HG02623 (cell line): ENCODE data around the gene FBXO41.

Experiments used
- ATAC-seq: cut with Tn5 transposase; IDR thresholded peaks from one replicate; pipeline ENCODE4 v1.9.1; 2021; ENCODE audit warnings: moderate library complexity; ENCODE audit not compliant: unreplicated experiment

Gene FBXO41, protein sequence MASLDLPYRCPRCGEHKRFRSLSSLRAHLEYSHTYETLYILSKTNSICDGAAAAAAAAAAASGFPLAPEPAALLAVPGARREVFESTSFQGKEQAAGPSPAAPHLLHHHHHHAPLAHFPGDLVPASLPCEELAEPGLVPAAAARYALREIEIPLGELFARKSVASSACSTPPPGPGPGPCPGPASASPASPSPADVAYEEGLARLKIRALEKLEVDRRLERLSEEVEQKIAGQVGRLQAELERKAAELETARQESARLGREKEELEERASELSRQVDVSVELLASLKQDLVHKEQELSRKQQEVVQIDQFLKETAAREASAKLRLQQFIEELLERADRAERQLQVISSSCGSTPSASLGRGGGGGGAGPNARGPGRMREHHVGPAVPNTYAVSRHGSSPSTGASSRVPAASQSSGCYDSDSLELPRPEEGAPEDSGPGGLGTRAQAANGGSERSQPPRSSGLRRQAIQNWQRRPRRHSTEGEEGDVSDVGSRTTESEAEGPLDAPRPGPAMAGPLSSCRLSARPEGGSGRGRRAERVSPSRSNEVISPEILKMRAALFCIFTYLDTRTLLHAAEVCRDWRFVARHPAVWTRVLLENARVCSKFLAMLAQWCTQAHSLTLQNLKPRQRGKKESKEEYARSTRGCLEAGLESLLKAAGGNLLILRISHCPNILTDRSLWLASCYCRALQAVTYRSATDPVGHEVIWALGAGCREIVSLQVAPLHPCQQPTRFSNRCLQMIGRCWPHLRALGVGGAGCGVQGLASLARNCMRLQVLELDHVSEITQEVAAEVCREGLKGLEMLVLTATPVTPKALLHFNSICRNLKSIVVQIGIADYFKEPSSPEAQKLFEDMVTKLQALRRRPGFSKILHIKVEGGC

DNA sequence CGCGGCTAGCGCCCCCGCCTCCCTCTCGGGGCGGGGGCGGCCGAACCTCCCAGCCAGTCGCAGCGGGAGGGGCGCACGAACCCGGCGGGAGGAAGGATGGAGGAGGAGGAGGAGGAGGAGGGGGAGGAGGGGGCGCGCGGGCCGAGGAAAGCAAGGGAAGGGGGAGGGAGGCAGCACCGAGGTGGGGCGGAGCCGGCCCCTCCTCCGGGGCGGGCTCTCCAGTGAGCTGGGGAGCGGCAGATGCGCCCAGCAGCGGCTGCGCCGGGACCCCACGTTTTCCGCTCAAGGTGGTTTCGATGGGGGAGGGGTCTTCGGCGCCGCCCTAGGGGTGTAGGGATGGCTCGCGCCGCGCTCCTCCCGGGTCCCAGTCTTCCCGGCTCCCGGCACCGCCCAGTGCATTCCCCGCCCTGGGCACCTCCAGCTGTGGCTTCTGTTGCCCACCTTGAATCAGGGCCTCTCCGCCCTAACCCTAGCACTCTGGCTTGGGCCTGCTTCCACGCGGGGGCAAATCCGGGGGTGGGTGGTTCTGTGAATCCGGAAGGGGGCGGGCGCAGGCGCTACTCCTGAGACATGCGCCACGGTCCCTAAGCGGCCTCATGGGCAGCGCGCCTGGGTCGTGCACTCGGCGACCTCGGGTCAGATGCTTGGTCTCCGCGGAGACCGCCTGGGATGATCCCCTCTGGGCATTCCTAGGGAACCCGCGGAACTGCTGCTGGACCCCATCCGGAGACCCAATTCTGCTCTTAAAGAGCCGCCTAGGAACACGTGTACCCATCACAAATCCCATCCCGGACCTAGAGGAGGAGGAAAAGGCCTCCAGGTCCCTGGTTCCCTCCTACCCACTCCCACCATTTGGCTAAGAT, at the start of gene FBXO41:
TSS of gene FBXO41 (minus strand) at position 183 of the 863 bp plus-strand sequence. CDS start 14,848 bp downstream, outside the sequence.
- ATAC-seq = peak; percentile 65

DNA sequence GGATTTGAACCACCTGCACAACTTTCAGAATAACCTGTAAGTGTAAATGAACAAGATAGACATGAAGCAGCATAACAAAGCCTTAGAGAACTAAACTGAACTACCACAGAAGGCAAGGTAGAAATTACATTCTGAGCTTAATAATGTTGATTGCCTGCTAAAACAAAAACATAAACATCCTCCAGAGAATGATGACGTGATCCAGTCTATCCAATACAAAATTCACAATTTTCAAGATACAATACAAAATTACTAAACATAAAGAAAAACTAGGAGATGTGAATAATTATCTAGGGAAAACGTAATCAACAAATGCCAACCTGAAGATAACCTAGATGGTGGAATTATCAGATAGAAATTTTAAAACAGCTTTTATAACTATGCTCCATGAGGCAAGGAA, 49.8 kb upstream of the FBXO41 start:
- ATAC-seq = no peak

DNA sequence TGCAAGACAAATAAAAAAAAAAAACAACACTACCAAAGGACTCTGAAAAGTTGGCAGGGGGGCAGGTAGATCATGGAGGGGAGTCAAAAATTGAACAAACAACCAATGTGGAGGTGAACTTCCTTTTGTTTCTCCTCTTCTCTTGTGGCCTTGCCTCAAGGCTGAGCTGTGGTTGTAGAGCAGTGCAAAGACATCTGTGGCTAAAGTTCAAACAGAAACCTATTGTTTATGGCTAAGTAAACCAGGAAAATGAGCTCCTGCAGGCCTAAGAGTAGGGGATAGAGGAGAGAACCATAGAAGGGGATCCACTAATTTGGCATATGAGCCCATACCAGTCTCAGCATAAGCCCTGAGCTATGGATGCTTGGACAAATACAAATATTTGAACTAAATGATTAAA, 49.3 kb upstream of the FBXO41 start:
- ATAC-seq = no peak

DNA sequence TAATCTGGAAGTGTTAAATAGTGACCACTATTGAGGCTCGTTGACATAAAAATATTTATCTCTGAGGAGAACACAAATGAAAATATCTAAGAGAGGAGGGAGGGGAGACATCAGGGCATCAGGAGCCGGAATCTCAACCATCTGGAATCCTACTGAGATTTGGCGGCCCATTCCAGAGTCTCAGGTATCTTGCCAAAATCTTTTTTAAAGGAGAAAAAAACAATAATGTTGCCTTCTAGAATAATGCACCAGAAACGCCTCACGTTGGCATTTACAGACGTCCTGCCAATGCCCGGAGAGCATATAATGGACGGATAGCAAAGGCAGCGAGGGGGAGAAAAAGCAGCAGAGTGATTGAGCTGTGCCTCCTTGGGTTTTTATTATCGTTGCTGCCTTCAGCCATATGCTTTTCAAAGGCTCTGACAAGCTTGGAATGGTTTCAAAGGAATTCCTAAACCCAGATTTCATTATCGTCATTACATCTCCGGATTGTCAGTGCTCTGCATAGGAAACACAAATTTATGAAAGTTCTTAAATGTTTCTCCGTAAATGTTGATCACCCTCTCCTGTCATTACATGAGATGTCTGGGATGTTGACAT, 39.9 kb upstream of the FBXO41 start:
- no peak for ATAC-seq

DNA sequence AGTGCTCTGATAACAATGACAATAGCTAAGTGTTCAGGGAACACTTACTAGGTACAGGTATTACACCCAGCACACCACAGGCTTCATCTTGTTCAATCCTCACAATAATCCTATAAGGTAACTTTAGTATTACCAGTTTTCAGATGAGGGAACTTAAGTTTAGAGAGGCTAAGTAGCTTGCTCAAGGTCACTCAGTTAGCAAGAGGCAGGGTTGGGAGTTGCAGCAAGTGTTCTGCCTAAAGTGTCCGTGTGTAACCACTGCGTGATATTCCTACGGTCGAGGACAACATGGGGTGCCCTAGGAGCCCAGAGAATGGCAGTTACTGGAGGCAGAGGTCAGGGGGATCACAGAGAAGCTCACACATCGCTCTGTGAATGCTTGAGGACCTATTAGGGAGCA, 39.3 kb upstream of the FBXO41 start:
- no peak for ATAC-seq

DNA sequence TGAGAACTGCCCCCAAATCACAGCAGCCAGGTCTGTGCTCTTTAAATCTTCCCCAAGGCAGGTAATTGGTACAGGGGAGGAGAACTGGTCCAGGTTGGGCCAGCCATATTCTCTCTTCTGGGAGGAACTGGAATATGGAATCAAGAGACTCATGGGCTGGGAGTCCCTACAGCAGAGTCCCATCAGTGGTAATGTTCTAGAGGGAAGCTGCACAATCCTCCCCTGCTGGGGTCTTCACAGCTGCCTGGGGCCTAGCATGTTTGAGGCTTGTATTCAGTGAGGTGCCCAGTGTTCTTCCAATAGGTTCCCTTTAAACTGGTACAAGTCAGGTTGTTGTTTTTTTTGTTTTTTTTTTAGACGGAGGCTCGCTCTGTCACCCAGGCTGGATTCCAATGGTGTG, 30.2 kb upstream of the FBXO41 start:
- no peak for ATAC-seq

DNA sequence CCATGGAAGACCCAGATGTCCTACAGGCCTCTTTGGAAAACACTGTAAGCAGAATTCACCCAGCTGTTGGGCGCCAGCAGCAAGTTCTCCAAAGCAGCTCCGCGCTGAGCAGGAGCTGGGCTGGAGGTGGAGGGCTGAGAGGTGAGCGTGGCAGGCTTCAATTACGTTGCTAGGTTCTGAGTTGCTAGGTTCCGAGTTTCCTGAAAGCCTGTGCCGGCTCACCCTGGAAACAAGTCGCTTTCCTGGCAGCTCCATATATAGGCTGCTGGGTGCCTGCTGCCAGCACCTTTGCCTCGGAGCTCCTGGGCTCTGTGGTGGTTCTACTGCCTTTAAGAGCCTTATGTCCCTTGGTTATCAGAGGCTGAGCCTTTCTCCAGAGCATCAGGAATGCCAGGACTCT, 23.4 kb upstream of the FBXO41 start:
- no peak for ATAC-seq

DNA sequence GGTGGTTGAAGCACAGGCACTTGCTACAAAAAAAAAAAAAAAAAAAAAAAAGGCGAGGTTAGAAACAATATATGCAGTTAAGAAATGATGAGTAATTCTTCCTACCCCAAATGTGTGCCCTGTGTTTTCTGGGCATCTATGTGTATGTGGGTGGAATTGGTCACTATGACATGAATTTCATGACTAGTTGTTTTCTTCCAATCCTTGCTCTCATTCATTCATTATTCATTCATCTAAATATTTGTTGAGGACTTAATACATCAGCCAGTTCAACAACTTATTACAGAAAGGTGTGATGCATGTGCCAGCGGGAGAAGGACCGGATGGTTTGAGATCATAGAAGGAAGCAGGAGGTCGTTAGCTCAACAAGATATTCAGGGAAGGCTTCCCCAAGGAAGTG, 17.4 kb upstream of the FBXO41 start:
- ATAC-seq = no peak

DNA sequence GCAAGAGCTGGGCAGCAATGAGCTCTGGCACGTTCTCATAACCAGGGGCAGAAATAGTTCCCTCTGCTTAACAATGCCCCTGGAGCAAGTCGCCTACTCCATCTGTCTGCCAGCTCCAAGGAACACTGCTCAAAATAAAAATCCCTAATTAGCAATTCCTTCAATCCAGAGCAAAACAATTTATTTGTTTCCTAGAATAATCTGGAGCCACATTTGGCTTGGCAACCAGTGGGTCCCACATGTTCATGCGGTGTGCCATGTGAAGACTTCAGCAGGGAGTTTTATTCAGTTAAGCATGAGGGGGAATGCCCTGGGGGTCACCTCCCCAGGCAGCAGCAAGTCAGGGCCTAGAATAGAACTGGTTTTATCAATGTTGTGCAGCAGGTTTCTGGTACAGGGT, 16.6 kb upstream of the FBXO41 start:
- ATAC-seq = no peak

DNA sequence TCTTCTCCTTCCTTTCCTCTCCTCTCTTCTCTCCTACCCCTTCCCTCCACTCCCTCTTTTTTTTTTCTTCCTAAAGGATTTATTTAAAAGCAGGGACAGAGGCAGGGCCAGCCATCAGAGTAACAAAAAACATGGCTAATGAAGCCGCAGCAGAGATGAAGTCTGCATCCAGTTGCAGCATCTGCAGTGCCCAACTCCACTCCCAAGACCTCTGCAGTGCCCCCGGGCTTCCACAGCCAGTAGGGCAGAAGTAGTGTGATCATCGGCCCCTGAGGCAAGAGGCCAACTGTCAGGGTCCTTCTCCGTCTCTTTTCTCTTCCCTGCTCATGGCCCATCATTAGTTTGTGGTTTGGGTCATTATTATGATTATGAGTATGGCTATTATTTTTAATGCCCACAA, 13.3 kb upstream of the FBXO41 start:
- ATAC-seq = no peak

DNA sequence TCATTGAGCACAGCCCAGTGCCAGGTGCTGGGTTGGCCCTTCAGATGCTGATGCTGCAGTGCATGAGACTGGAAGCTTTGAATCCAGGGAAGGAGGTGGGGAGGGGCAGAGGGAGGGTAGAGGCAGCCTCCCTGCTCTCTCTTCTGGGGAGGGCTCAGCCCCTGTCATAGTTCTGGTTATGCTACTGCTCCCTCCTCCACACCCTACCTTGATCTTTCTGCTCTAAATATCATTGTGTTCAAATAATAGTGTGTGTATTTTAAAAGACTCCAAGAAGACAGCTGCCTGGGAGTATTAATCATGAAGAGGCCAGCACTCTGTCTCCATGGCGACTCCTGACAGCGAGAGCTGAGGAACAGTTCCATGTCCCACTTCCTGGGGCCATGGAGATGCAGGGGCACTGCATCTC, 12.9 kb upstream of the FBXO41 start:
- ATAC-seq = no peak

DNA sequence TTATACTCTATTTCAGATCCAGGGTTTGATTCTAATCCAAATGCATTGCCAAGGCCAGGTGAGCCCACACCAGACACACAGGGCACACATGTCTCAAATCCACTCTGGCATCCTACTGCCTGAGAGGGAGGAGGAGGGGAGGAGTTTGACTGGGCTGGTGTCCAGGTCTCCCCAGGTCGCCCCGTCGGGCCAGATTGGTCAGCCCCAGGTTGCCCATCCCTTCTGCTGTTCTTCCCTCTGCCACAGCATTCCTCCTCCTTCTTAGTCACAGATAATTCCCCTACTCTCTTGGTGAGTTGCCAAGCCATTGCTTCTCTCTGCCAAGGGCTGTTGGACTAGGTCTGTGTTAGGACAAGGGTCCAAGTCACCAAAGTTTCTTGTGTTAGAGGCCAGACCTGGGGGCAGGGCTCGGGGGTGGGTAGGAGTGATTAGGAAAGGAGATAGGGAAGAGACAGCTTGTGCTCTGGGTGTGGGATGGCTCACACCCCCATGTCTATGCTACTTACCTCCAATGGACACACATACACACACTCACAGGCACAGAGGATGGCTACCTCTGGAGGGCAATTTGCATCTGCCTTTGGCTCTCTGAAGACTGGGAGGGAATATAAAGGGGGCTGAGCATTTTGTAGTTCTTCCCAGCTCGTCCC, 11.6 kb upstream of the FBXO41 start:
- ATAC-seq = no peak

DNA sequence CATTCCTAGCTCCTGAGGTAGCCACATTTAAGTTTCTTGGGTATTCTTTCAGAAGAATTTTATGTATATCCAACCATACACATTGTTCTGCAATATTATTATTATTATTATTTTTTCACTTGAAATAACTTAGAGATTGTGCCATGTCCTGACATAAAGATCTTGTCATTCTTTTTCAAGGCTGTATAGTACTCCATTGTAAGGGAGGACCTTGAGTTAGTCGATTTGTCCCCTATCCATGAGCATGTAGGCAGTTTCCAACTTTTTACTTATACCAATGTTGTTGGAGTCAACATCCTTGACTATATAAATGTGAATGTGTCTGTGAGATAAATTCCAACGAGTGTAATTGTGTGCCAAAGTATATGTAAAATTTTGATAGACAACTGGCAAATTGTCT, 10.0 kb upstream of the FBXO41 start:
- no peak for ATAC-seq

DNA sequence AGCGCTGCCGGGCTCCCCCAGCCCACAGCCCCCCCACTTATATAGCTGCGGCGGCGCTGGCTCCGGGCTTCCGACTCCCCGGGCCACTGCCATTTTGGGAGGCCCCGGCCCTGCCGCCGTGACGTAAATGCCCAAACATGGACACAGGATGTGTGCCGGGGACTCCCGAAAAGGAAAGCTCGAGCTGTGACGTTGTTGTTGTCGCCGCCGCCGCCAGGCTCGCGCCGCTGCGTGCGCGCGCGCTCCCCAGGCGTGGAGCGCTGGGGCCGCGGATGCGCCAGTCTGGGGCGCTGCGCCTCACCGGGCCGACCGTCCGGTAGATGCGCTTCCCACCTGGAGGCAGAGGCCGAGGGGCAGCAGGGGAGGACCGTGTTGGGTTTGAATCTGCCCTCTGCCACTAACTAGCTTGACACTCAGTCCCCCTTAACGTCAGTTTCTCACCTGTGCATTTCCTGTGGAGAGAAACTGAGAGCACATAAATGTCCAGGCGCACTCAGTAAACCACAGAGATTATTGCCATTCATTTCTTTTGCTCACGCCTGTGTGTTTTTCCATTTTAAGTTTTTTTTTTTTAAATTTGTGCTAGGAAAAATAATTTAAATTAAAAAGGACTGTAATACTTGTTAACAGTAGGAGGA, 9.4 kb upstream of the FBXO41 start, which contains the start of gene EGR4:
TSS of gene EGR4 (minus strand) at position 15 of the 638 bp plus-strand sequence. CDS start 231 bp downstream, outside the sequence.
- peak; percentile 88 for ATAC-seq

DNA sequence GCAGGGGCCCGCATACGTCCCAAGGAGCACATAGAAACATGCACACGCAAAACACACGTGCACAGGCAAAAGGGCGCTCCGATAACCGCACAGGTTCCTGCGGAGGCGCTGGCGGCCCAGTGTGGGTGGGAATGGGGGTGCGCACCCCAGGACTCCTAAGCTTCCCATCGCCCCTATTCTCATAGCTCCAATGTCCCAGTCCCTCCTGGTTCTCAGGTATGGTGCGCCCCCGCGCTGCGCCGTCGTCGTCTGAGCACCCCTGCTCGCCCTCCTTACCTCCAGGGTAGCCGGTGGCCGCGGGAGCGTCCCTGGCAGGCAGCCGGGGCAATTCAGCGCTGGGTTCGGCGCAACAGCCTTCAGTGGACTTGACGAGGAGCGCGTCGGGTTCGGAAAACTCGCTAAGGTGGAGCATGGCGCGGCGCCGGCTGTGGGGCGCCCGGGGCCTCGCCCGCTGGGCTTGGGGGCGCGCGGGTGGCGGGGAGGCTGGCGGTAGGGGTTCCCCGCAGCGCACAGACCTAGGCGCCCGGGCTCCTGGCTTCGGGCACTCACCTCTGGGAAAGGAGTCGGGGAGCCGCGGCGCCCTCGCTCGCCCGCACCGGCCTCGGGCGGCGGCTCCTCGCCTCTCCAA, 8.7 kb upstream of the FBXO41 start:
- peak; percentile 3 for ATAC-seq

DNA sequence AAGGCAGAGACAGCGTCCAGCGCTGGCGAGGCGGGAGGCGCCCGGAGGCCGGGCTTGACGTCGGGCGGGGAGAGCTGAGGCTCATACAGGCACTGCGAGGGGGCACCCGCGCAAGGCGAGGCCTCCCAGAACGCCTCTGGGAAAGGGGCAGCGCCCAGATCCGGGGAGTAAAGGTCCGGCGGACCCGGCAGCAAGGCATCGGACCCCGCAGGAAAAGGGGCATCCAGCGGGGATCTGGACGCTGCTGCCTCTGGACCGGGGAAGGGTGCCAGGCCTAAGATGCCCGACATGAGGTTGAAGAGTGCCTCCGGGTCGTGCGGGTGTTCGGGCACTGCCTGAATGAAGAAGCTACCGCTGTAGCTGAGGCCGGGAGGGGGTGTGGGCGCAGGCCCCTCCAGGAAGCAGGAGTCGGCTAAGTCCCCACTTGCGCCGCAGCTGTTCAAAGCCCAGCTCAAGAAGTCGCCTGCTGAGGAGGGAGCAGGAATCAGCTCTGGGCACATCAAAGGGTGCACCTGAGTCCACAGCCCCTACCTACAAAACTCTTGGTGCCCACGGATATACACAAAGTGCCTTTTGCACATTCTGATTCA, 8.1 kb upstream of the FBXO41 start:
- no peak for ATAC-seq

DNA sequence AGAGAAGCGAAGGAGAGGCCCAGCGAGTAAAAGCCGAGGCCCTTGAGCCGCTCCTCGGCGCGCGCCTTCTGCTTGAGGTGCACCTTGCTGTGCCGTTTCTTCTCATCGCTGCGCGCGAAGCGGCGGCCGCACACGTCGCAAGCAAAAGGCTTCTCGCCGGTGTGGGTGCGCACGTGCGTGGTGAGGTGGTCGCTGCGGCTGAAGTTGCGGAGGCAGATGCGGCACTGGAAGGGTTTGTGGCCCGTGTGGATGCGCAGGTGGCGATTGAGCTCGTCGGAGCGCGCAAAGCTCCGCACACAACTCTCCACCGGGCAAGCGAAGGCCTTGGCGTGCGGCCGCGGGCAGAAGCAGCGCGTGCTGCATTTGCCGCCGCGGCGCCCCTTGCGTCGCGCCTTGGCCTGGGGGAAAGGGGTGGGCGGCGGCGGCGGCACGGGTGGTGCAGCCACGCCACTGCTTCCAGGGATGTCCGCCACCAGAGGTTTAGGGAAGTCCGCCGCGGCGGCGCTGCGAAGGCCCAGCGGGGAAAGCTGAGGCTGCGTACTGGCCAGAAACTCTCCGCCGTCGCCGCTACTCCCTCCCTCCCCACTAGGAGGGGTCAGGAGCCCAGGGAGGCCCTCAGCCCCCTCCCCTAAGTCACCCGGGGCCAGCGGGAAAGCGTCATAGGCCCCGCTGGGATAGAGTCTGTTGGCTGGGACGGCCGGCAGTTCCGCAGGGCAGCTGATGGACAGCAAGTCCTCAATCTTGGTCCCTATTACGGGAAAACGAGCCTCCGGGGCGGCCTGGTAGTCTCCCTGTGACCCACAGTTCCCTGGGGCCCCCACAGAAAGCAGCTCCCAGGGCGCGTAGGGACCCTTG, 7.4 kb upstream of the FBXO41 start:
- no peak for ATAC-seq

DNA sequence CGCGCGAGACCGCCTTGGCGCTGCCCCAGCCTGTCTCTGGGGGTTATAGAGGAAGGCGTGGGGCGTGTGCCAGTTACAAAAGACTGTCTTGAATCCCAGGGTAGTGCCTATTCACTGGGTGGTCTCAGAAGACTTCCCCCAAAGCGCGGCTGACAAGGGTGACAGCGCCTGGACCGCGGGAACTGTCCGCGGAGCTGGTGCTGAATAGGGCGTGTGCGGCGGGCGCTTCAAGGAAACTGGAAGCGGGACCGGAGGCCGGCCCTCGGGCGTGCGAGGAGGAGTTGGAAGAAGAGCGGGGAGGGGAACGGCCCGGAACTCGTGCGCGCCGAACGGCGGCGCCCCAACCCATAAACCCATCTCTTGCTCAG, 6.8 kb upstream of the FBXO41 start:
- no peak for ATAC-seq
